Astrocyte (in vitro differentiated cells and primary cell): ENCODE data around the gene ITGB1BP1.

ENCODE experiments used
- CTCF ChIP-seq: IDR thresholded peaks from 2 replicates; pipeline ENCODE4 v1.5.1; 2011; ENCODE audit warnings: low read depth, mild to moderate bottlenecking, inconsistent platforms, low read length, moderate library complexity; ENCODE audit not compliant: insufficient read depth
- EZH2 ChIP-seq: IDR thresholded peaks from 2 replicates; pipeline ENCODE4 v1.6.1; 2012; ENCODE audit warnings: mild to moderate bottlenecking, low read length, inconsistent platforms; ENCODE audit not compliant: insufficient read depth

DNA sequence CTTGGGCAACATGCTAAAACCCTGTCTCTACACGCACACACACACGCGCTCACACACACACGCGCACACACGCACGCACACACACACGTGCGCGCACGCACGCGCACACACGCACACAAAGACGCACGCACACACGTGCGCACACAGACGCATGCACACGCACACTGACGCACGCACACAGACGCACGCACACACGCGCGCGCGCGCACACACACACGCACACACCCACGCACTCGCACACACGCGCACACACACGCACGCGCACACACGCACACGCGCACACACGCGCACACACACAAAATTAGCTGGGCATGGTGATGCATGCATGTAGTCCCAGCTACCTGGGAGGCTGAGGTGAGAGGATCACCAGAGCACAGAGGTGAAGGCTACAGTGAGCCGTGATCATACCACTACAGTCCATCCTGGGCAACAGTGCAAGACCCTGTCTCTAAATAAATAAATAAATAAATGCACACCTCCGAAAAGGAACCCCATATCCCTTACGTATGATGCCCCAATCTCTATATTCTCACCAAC lies 42.9 kb upstream of the ITGB1BP1 start:
- TF ChIP-seq CTCF (no peak), EZH2 (no peak)
